GM19099 (cell line): ENCODE measurements around the gene CNNM4.

Experiments used
- POLR2A ChIP-seq: IDR thresholded peaks from 3 replicates; pipeline ENCODE4 v1.6.1; 2011; ENCODE audit warnings: low read depth; ENCODE audit not compliant: insufficient read length; ENCODE audit errors: extremely low read depth

Gene CNNM4

GRCh38 chr2:96760036-96760985 lies at the start of gene CNNM4:
TSS of gene CNNM4 (plus strand) at chr2:96760902. CDS start at chr2:96761000, 98 bp downstream.
- peak; percentile 98 for TF ChIP-seq POLR2A

- no peak for TF ChIP-seq POLR2A
Measured at GRCh38 chr2:96710985-96711384, 49.7 kb upstream of the CNNM4 start.

GRCh38 chr2:96715658-96716057 lies 45.0 kb upstream of the CNNM4 start:
- TF ChIP-seq POLR2A, result no peak

GRCh38 chr2:96716388-96716787 lies 44.3 kb upstream of the CNNM4 start:
- TF ChIP-seq POLR2A, result no peak

GRCh38 chr2:96726131-96726530 lies 34.6 kb upstream of the CNNM4 start:
- no peak for TF ChIP-seq POLR2A

GRCh38 chr2:96727431-96727830 lies 33.3 kb upstream of the CNNM4 start:
- no peak for TF ChIP-seq POLR2A

GRCh38 chr2:96729748-96730147 lies 31.0 kb upstream of the CNNM4 start:
- no peak for TF ChIP-seq POLR2A

- no peak for TF ChIP-seq POLR2A
Measured at GRCh38 chr2:96730212-96730611, 30.5 kb upstream of the CNNM4 start.

- no peak for TF ChIP-seq POLR2A
Measured at GRCh38 chr2:96733931-96734330, 26.8 kb upstream of the CNNM4 start.

GRCh38 chr2:96734880-96735583 lies 25.7 kb upstream of the CNNM4 start:
- TF ChIP-seq POLR2A, result no peak

GRCh38 chr2:96737251-96737650 lies 23.5 kb upstream of the CNNM4 start:
- no peak for TF ChIP-seq POLR2A

GRCh38 chr2:96737831-96738230 lies 22.9 kb upstream of the CNNM4 start:
- TF ChIP-seq POLR2A, result no peak

- no peak for TF ChIP-seq POLR2A
Measured at GRCh38 chr2:96739076-96739632, 21.5 kb upstream of the CNNM4 start.

GRCh38 chr2:96739633-96740428 lies 20.9 kb upstream of the CNNM4 start, which contains the start of gene LMAN2L:
TSS of gene LMAN2L (minus strand) at chr2:96740064. CDS start at chr2:96740040, 24 bp downstream.
- peak; percentile 72 for TF ChIP-seq POLR2A
